Loucy (cell line): Measurements from ENCODE around the gene BMF.

Experiments
- CTCF ChIP-seq: fragments of 200-600 bp; sonication (generic); conservative IDR thresholded peaks from 2 replicates; pipeline ENCODE4 v1.5.1; 2014; ENCODE audit warnings: mild to moderate bottlenecking, antibody characterized with exemption, low read length
- EZH2phosphoT487 ChIP-seq: fragments of 200-600 bp; IDR thresholded peaks from 2 replicates; pipeline ENCODE4 v1.6.1; 2018; ENCODE audit warnings: antibody characterized with exemption, mild to moderate bottlenecking, moderate library complexity, borderline replicate concordance

DNA sequence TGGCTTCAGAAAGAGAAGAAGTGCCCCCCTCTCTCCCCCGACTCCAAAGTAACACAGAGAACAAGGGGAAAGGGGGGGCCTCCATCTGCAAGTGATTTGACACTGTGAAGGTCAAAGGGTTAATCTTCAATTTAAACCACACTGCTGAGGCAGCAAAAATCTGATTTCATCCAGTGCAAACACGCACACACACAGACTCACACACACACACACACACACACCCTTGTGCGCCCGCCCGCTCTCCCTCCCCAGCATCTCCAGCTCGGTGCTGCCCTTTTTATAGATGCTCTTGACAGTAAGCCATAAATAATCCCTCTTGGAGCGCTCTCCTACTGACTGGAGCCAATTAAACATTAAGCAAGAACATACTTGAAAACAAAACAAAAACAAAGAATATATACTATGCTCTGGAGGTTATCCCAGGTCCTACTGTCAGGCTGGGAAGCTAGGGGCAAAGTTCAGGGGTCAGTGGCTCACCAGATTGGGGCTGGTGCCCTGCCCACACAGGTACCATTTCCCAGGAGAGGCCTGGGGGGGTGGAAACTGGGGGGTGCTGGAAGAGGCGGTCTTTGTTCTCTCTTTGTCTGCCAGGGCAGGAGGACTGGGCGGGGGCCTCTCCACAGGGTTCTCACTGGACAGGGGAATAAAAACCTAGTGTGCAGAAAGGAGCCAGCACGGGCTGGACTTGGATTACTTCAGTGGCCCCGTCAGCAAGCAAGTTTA is 16.3 kb downstream of the BMF start:
- no peak for TF ChIP-seq EZH2phosphoT487
- TF ChIP-seq CTCF: no peak
